Fibroblast of lung (primary cell): ENCODE measurements around the gene ZNF598. TPM values are rescaled to one million over a fixed set of nuclear protein-coding genes. Genes with fewer than 3 reads are reported as not detected.

Experiments
- DNase-seq, 2 donors: peaks; one replicate each; pipeline versions ENCODE4 v3.0.0 to v3.0.0-alpha.2; 2010; ENCODE audit warnings: low read depth in 2 of 2
- H2AFZ ChIP-seq: 2 replicates; pipeline ENCODE4 v1.5.1; 2012; ENCODE audit warnings: low read length, control low read depth, inconsistent platforms
- H3K27ac ChIP-seq: 2 replicates; pipeline ENCODE4 v1.5.1; 2011; ENCODE audit warnings: low read length, control low read depth; ENCODE audit not compliant: insufficient read depth
- H3K27me3 ChIP-seq: 2 replicates; pipeline ENCODE4 v1.5.1; 2011; ENCODE audit warnings: mild to moderate bottlenecking, low read length; ENCODE audit not compliant: control insufficient read depth, insufficient read depth
- H3K36me3 ChIP-seq: 2 replicates; pipeline ENCODE4 v1.5.1; 2011; ENCODE audit warnings: low read length; ENCODE audit not compliant: control insufficient read depth, insufficient read depth
- H3K4me1 ChIP-seq: 2 replicates; pipeline ENCODE4 v1.5.1; 2011; ENCODE audit warnings: low read length; ENCODE audit not compliant: control insufficient read depth, insufficient read depth; ENCODE audit errors: extremely low read depth
- H3K4me2 ChIP-seq: 2 replicates; pipeline ENCODE4 v1.5.1; 2011; ENCODE audit warnings: low read length, control low read depth; ENCODE audit not compliant: insufficient read depth; ENCODE audit errors: extremely low read depth
- H3K4me3 ChIP-seq, 4 experiments: fragments of 200-600 bp in 1 of 4; sonication (generic) in 1 of 4; replicated peaks in 1 of 4; 2 replicates each; pipeline ENCODE4 v1.5.1; 2011 to 2016; ENCODE audit warnings: low read length in 4 of 4, low read depth in 3 of 4, mild to moderate bottlenecking in 3 of 4, control low read depth in 2 of 4, inconsistent platforms in 1 of 4, mixed read lengths in 1 of 4; ENCODE audit not compliant: insufficient read depth in 1 of 4; ENCODE audit errors: control extremely low read depth in 1 of 4
- H3K79me2 ChIP-seq: 2 replicates; pipeline ENCODE4 v1.5.1; 2012; ENCODE audit warnings: mild to moderate bottlenecking, low read length, inconsistent platforms; ENCODE audit not compliant: control insufficient read depth, insufficient read depth
- H3K9ac ChIP-seq: 2 replicates; pipeline ENCODE4 v1.5.1; 2011; ENCODE audit warnings: mild to moderate bottlenecking, low read length, control low read depth; ENCODE audit not compliant: insufficient read depth
- H3K9me3 ChIP-seq: 2 replicates; pipeline ENCODE4 v1.5.1; 2012; ENCODE audit warnings: low read depth, low read length; ENCODE audit not compliant: control insufficient read depth, insufficient read depth
- H4K20me1 ChIP-seq: 2 replicates; pipeline ENCODE4 v1.5.1; 2011; ENCODE audit warnings: low read length; ENCODE audit not compliant: control insufficient read depth, insufficient read depth; ENCODE audit errors: extremely low read depth
- EZH2 ChIP-seq: IDR thresholded peaks from 2 replicates; pipeline ENCODE4 v1.5.1; 2012; ENCODE audit warnings: low read length, control low read depth, mild to moderate bottlenecking; ENCODE audit errors: missing control alignments
- polyA plus RNA-seq, 2 donors: library from polyadenylated mRNA; depleted of rRNA in 1 of 2; stranded (reverse) in 1 of 2; unstranded in 1 of 2; fragments of >200 nt; gene quantifications; 2 replicates each; pipeline ENCODE4 v1.2.1, GENCODE V29; 2011 to 2012; ENCODE audit warnings: missing spikeins in 1 of 2
- total RNA-seq: library from RNA; depleted of rRNA; stranded (reverse); fragments of >200 nt; gene quantifications from 2 replicates; pipeline ENCODE4 v1.2.1, GENCODE V29; 2014
- TF ChIP-seq, protein P1 (sequence below), 2 donors: IDR thresholded peaks in 1 of 2; conservative IDR thresholded peaks in 1 of 2; 1 replicate in 1 of 2; 2 replicates in 1 of 2; pipeline ENCODE4 v1.5.1; 2011 to 2012; ENCODE audit warnings: low read length in 2 of 2, control low read depth in 1 of 2, inconsistent platforms in 1 of 2, low read depth in 1 of 2, mild to moderate bottlenecking in 1 of 2

The ZNF598 gene
- total and polyA plus RNA-seq, 2 donors (not counting 1 experiment from before 2014, with no cell fraction given) = 11.6 to 18.8 TPM

DNA sequence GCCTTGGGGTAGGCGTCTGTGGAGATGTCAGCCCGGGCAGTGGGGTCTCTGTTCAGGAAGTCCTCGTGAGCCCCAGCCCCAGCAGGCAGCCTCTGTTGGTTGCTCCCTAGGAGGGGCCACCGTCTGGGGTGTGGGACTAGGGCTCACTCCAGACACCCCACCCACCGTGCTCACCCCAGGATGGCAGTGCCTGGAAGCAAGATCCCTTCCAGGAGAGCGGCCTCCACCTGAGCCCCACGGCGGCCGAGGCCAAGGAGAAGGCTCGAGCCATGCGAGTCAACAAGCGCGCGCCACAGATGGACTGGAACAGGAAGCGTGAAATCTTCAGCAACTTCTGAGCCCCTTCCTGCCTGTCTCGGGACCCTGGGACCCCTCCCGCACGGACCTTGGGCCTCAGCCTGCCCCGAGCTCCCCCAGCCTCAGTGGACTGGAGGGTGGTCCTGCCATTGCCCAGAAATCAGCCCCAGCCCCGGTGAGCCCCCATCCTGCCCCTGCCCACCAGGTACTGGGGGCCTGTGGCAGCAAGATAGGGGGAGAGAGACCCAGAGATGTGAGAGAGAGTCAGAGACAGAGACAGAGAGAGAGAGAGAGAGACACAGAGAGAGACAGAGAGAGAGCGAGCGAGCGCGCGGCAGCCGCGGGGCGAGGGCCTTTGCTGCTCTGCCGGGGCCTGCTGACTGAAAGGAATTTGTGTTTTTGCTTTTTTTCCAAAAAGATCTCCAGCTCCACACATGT is 28.2 kb upstream of the ZNF598 start:
- Histone ChIP-seq H3K79me2 (peaks cover 19% of the 10 kb centered on the region), H3K4me3 (no peak overlapping the region), H2AFZ (no peak overlapping the region), H4K20me1 (no peaks in the 10 kb centered on the region), H3K27ac (peak overlapping the region; percentile 23), H3K36me3 (peaks cover 23% of the 10 kb centered on the region), H3K9me3 (no peaks in the 10 kb centered on the region), H3K4me1 (peaks cover 56% of the 10 kb centered on the region), H3K9ac (peak overlapping the region; percentile 20), H3K4me2 (no peak overlapping the region), H3K27me3 (no peaks in the 10 kb centered on the region)
- no peak for DNase-seq
- no peak for TF ChIP-seq EZH2

DNA sequence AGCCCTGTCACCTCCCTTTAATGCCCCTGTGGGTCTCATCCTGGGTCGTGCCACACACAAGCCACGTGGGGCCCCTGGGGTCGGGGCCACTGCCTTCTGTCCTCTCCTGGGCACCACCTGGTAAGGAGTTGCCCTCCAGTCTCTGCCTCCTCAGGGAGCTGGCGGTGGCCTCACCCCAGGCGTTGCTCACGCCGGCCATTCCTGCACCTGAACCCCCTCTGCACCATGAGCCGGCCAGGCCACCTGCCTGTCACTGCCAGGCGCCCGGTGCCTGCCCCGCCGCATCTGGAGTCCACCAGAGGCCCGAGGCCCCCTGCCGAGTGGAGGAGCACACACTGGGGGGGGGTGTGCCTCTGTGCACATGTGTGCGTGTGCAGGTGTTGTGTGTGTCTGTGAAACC is 27.5 kb upstream of the ZNF598 start:
- no peak overlapping the region for H3K4me3 ChIP-seq
- H3K27ac ChIP-seq = no peak overlapping the region
- no peak for DNase-seq
- peaks cover 63% of the 10 kb centered on the region for H3K4me1 ChIP-seq
- peaks cover 19% of the 10 kb centered on the region for H3K79me2 ChIP-seq
- no peak overlapping the region for H3K9ac ChIP-seq
- H2AFZ ChIP-seq = no peak overlapping the region
- TF ChIP-seq, protein P1, sequence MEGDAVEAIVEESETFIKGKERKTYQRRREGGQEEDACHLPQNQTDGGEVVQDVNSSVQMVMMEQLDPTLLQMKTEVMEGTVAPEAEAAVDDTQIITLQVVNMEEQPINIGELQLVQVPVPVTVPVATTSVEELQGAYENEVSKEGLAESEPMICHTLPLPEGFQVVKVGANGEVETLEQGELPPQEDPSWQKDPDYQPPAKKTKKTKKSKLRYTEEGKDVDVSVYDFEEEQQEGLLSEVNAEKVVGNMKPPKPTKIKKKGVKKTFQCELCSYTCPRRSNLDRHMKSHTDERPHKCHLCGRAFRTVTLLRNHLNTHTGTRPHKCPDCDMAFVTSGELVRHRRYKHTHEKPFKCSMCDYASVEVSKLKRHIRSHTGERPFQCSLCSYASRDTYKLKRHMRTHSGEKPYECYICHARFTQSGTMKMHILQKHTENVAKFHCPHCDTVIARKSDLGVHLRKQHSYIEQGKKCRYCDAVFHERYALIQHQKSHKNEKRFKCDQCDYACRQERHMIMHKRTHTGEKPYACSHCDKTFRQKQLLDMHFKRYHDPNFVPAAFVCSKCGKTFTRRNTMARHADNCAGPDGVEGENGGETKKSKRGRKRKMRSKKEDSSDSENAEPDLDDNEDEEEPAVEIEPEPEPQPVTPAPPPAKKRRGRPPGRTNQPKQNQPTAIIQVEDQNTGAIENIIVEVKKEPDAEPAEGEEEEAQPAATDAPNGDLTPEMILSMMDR (conservative IDR thresholded peaks at IDR 0.05 in 1 of 2, IDR thresholded peaks at IDR 0.05 in 1 of 2; ENCODE audit: low read depth in 1 of 2, low read length in 2 of 2) = no peak
- TF ChIP-seq EZH2 = no peak
- H3K4me2 ChIP-seq = no peak overlapping the region
- H4K20me1 ChIP-seq = no peaks in the 10 kb centered on the region
- H3K9me3 ChIP-seq = no peaks in the 10 kb centered on the region
- peaks cover 23% of the 10 kb centered on the region for H3K36me3 ChIP-seq
- H3K27me3 ChIP-seq = no peaks in the 10 kb centered on the region

DNA sequence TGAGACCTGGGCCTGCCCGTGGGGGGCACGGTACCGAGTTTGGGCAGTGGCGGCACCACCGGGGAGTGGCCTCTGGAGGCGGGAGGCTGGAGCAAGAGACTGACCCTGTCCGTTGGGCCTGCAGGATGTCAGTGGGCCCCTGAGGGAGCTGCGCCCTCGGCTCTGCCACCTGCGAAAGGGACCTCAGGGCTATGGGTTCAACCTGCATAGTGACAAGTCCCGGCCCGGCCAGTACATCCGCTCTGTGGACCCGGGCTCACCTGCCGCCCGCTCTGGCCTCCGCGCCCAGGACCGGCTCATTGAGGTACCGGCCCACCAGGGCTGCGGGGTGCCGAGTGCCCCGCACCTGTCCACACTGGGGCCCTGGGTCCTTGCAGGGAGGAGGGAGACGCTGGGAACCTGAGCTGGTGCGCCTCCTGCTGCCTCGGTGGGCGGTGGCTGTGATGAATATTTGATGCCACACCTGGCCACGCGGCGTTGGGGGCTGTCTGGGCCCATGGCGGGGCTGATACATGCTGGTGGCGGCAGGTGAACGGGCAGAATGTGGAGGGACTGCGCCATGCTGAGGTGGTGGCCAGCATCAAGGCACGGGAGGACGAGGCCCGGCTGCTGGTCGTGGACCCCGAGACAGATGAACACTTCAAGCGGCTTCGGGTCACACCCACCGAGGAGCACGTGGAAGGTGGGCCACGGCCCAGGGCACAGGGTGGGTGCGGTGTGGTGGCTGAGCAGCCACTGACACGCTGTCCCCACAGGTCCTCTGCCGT is 26.8 kb upstream of the ZNF598 start:
- Histone ChIP-seq H2AFZ (no peak overlapping the region), H3K9ac (peak overlapping the region; percentile 73), H3K79me2 (peaks cover 19% of the 10 kb centered on the region), H3K27ac (peak overlapping the region; percentile 72), H3K4me3 (peak overlapping the region in 1 of 4 experiments; percentile 40), H3K27me3 (no peaks in the 10 kb centered on the region), H3K4me2 (peak overlapping the region; percentile 76), H4K20me1 (no peaks in the 10 kb centered on the region), H3K9me3 (no peaks in the 10 kb centered on the region), H3K36me3 (peaks cover 23% of the 10 kb centered on the region), H3K4me1 (peaks cover 64% of the 10 kb centered on the region)
- TF ChIP-seq, protein P1 (conservative IDR thresholded peaks at IDR 0.05 in 1 of 2, IDR thresholded peaks at IDR 0.05 in 1 of 2; ENCODE audit: low read depth in 1 of 2, low read length in 2 of 2) = no peak
- no peak for TF ChIP-seq EZH2
- no peak for DNase-seq
